ENCODE results near the gene CAPRIN1. TPM values are rescaled to one million over a fixed set of nuclear protein-coding genes. Genes with fewer than 3 reads are reported as not detected.

CAPRIN1 gene
- total and polyA plus RNA-seq, 2 of the 8 experiments (the other 6 are each of a cell fraction or from before 2014, with no cell fraction given), result 221 to 317 TPM

DNA sequence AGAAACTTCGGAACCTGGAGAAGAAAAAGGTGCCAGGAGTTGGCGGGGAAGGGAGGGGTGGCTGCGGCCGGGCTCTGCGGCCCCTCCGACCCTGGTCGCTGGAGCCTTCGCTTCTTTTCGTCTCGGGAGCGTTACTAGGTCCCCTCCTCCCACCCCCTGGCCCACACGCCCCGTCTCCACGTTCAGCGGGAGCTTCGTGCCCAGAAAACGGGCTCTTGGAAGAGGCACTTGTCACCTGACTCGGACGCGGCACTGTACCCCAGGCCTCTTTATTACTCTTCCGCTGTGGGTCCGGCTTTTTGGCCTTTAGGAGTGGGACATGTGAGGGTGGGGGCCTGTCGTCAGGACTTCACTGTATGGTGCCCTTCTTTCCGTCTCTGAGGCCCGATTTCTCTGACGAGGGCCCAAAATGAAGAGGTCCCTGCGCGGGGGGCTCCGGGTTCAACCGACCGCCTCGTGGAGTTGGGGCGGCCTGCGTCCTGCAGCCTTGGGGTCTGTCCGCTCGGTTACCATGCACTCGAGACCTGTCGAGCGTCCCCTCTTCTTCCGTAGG, 1.2 kb downstream of the CAPRIN1 start:
- Histone ChIP-seq H3K79me2 (ENCODE audit: control insufficient read depth in 1 of 2, insufficient read depth in 2 of 2, low read length in 2 of 2) (peaks cover 48 to 56% of the 10 kb centered on the region in 2 experiments), H3K56ac (replicated peaks; ENCODE audit: insufficient read length, low read depth, low read length) (peak overlapping the region; percentile 86), H3K9me3 (ENCODE audit: insufficient read depth in 2 of 2, low read depth in 1 of 2, low read length in 1 of 2) (no peaks in the 10 kb centered on the region; a peak in 1 of 4 replicates), H4K20me1 (replicated peaks in 1 of 2; ENCODE audit: control insufficient read depth in 1 of 2, insufficient read depth in 2 of 2, low read length in 2 of 2) (peaks cover 9% of the 10 kb centered on the region in 2 experiments), H3K4ac (replicated peaks; ENCODE audit: insufficient read length, low read depth, low read length) (peak overlapping the region; percentile 97), H4K91ac (replicated peaks; ENCODE audit: insufficient read length, low read length) (peak overlapping the region; percentile 86), H3K27ac (ENCODE audit: low read depth, low read length) (peak overlapping the region; percentile 85), H3K27me3 (replicated peaks in 1 of 4; ENCODE audit: control insufficient read depth in 3 of 4, extremely low read depth in 1 of 4, insufficient read depth in 3 of 4, low read length in 3 of 4) (no peaks in the 10 kb centered on the region), H4K8ac (ENCODE audit: extremely low read depth, insufficient read depth, low read length) (peak overlapping the region; percentile 96), H2BK5ac (ENCODE audit: low read depth, low read length) (peak overlapping the region; percentile 95), H4K5ac (ENCODE audit: insufficient read length, low read depth, low read length) (peak overlapping the region; percentile 97), H2BK12ac (ENCODE audit: low read depth, low read length) (peak overlapping the region; percentile 9; the same call in 1 of the 2 replicates), H3K23me2 (ENCODE audit: low read depth, low read length) (no peaks in the 10 kb centered on the region), H3K79me1 (ENCODE audit: low read depth, low read length) (no peaks in the 10 kb centered on the region), H3K9ac (replicated peaks in 1 of 4; ENCODE audit: extremely low read depth in 1 of 4, low read depth in 3 of 4, low read length in 3 of 4) (peak overlapping the region; percentile 88 to 98 (median 96)), H3K36me3 (ENCODE audit: control insufficient read depth in 2 of 4, insufficient read depth in 4 of 4, low read length in 3 of 4) (peaks cover 0 to 26% (median 4%) of the 10 kb centered on the region in 4 experiments; a peak in 3 of 8 replicates), H2BK15ac (ENCODE audit: low read length) (no peak overlapping the region), H3K18ac (ENCODE audit: extremely low read depth, low read length) (peak overlapping the region; percentile 96), H3K4me2 (ENCODE audit: insufficient read depth in 1 of 2, low read depth in 2 of 2, low read length in 2 of 2) (peak overlapping the region; percentile 57 to 71), H3K14ac (ENCODE audit: insufficient read length) (peak overlapping the region; percentile 25), H2AK5ac (ENCODE audit: low read depth, low read length) (peak overlapping the region; percentile 79; the same call in 1 of the 2 replicates), H3K4me3 (ENCODE audit: extremely low read depth in 1 of 4, insufficient read depth in 2 of 4, low read depth in 3 of 4, low read length in 4 of 4) (peak overlapping the region; percentile 86 to 96 (median 94)), H2BK120ac (replicated peaks; ENCODE audit: low read depth, low read length) (no peak overlapping the region), H3K4me1 (replicated peaks in 1 of 4; ENCODE audit: control insufficient read depth in 3 of 4, insufficient read depth in 4 of 4, low read length in 3 of 4) (peaks cover 0 to 7% (median 3%) of the 10 kb centered on the region in 4 experiments; a peak in 4 of 7 replicates), H2AFZ (ENCODE audit: low read length) (no peak overlapping the region), H2BK20ac (ENCODE audit: low read length) (no peak overlapping the region), H3K23ac (ENCODE audit: insufficient read length) (no peak overlapping the region)
- ChIA-PET CTCF (ENCODE audit: partially characterized antibody) (interaction anchor here (1.4 kb wide), 1 partner anchor 36 kb away, joined by 3 read pairs; no protein-coding TSS in a partner anchor), POLR2A (ENCODE audit: partially characterized antibody) (interaction anchor here (0.8 to 13.0 kb wide), 15 partner anchors 14 to 305 kb away, joined by 3 to 176 read pairs (median 3); partner anchors contain the start of genes ABTB2 and NAT10)
- no peak for FAIRE-seq
- 1% methylated on average over 19 of the region's 40 CpGs; no CpG with 5 or more reads in 1 of the 2 experiments for WGBS, 2 experiments (ENCODE audit: extremely low coverage in 1 of 2, insufficient coverage in 1 of 2, insufficient read length in 1 of 2, insufficient replicate concordance in 2 of 2, low coverage in 1 of 2, low lambda C conversion rate in 2 of 2, missing lambda C conversion rate in 1 of 2)
- DNase-seq (ENCODE audit: low read depth in 1 of 2, low spot score in 2 of 2), result peak in 1 of 2 experiments; percentile 47
- TF ChIP-seq JUN (IDR thresholded peaks at IDR 0.05; ENCODE audit: low read depth, low read length) (no peak), TAF1 (IDR thresholded peaks at IDR 0.05; ENCODE audit: low read depth, low read length) (no peak), BCL11A (IDR thresholded peaks at IDR 0.05; ENCODE audit: low read depth in 2 of 2, low read length in 2 of 2) (no peak), KDM5A (IDR thresholded peaks at IDR 0.05; ENCODE audit: low read length) (no peak), BACH1 (IDR thresholded peaks at IDR 0.05; ENCODE audit: low read length) (no peak), TAF7 (optimal IDR thresholded peaks at IDR 0.05; ENCODE audit: borderline replicate concordance, low read depth, low read length) (peak; percentile 14), POU5F1 (IDR thresholded peaks at IDR 0.05; ENCODE audit: low read depth, low read length) (no peak), KDM4A (IDR thresholded peaks at IDR 0.05; ENCODE audit: low read depth, low read length, severe bottlenecking) (no peak), SP4 (IDR thresholded peaks at IDR 0.05; ENCODE audit: low read length) (no peak), RAD21 (IDR thresholded peaks at IDR 0.05 in 1 of 2, conservative IDR thresholded peaks at IDR 0.05 in 1 of 2; ENCODE audit: low read depth in 2 of 2, low read length in 2 of 2) (no peak), KDM1A (IDR thresholded peaks at IDR 0.05; ENCODE audit: borderline replicate concordance, low read length) (no peak), HDAC6 (IDR thresholded peaks at IDR 0.05; ENCODE audit: low read depth, low read length) (no peak), GABPA (IDR thresholded peaks at IDR 0.05; ENCODE audit: borderline replicate concordance, insufficient read depth, low read length) (no peak)
